Fibroblast of the conjunctiva (primary cell): ENCODE results near the gene ANO6.

Source experiments
- DNase-seq: peaks from one replicate; pipeline ENCODE4 v3.0.0-alpha.2; 2010; ENCODE audit warnings: low read depth

ANO6 gene

DNA sequence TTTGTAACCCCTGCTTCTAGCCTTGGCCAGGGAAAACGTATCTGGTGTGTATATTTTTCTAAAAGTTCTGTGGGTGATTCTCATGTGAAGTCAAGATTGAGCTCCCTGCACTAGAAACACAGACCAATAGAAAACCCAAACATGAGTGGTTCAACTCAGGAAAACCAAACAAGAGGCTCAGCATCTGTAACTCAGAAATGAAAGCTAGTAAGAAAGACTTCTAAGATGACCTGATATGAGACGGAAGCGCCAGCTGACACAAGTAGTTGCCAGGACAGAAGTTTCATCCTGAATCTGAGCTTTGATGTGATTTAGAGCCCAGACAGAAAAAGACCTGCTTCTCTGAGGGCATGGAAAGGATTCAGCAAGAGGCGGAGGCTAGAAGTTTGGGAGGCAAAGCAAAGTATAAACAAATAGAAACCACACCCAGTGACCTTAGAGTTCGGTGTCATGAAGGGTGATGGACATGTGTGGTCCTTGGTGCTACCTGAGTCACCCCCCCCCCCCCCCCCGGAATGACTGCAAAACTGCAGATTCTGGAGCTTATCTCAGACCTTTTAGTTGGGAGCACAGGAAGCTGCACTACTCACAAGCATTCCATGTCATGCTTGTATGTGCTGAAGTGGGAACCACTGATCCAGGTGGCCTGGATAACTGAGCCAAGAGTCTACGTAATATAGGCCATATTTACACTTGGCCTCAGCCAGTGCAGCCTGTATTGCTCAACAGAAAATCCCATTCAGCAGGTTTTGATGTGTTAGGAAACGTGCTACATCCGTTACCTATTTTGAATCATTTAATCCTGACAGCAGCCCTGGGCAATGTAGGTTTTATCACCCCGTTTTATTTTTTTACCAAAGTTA is 191.3 kb downstream of the ANO6 start:
- DNase-seq, result no peak

DNA sequence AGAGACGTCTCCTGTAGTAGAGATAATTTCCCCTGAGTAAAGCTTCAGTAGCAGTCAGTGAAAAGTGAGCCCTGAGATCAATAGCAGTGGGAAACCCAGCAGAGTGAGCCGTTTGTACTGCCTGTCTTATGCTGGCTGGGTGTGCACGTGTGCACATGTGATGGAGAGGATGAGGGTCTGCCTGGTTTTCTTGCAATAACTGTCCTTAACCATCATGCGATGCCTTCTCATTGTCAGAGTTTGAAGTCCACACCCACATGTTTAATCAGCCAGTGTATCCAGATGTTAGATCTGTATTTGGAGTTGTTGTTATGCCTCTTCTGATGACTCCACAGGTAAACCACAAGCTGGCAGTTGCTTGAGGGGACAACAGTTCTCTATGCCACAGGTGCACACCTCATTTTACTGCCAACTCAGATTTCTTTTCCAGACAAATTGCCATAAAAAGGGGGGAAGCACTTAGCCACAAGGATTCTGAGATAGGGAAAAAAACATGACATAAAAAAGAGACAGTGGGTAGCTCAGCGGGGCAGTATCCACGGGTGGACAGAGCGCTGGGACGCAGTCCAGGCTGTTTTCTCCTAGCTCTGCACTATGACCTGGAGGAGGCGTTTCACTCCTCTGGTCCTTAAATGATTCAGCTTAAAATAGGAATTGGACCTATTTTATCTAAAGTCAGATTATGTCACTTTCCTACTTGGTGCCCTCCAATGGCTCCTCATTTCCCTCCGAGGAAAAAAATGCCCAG is 192.3 kb downstream of the ANO6 start:
- DNase-seq, result no peak

DNA sequence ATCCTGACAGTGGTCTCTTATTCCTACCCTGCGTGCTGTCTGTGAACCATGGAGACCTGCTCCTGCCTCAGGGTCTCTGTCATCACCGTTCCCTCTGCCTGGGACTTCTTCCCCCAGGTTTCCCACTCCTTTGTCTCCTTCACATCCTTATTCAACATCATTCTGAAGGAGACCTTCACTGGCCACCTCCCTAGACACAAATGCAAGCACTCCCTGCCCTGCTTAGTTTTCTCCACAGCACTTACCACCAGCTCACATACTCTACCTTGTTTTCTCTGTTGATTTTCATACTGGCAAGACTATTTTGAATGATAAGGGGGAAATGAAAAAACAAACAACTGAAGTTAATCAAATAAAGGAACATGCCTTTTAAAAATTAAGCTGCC is 192.8 kb downstream of the ANO6 start:
- no peak for DNase-seq

DNA sequence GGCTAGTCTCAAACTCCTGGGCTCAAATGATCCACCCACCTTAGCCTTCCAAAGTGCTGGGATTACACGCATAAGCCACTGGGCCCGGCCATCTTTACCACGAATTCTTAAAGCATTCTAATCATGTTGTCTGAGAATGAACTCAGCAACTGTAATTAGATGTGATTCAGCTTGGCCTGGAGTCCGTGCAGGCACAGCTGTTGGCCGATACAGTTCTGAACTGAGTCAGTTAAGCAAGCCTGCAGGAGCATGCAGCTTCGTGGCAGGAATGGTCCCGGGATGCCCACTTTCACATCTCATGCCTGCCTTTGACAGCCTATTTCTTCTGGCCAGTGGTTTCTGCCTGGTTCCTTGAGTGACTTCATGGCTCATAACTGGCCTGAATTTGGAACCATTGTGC is 194.1 kb downstream of the ANO6 start:
- DNase-seq, result no peak

DNA sequence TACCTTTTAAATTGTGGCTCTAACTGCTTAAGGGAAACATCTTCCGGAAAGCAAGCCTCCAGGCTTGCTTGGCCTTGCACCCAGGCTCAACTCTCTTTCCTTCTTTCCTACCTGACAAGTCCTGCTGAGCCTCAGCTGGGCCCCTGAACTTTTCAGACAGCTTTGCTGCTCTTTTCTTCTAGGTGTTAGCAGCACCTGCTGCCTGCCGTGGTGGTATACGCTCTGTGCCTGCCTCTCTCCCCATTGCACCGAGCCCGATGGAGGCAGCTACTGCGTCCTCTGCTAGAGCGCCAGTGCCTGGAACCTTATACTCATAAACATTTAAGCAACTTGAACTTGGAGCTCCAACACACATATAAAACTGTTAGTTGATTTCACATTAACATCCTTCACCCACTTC is 195.7 kb downstream of the ANO6 start:
- no peak for DNase-seq

DNA sequence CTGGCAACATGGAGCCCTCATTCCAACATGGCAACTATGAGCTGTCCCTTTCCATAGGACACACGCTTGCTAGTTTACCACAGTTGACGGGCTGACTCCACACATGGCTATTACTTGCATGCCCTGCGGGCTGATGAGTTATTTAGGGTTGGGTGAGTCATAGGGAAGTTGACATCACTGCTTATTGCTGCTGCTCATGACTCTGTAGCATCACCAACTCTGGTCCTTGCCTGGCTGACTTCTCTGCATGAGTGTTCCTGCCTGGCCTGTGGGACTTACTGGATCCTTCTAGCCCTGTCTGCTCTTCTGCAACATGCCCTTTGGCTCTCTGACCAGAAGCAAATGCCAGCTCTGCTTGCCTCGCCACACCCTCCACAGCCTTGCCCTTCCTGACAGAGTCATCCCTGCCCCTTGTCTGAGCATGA is 199.5 kb downstream of the ANO6 start:
- peak; percentile 94 for DNase-seq

DNA sequence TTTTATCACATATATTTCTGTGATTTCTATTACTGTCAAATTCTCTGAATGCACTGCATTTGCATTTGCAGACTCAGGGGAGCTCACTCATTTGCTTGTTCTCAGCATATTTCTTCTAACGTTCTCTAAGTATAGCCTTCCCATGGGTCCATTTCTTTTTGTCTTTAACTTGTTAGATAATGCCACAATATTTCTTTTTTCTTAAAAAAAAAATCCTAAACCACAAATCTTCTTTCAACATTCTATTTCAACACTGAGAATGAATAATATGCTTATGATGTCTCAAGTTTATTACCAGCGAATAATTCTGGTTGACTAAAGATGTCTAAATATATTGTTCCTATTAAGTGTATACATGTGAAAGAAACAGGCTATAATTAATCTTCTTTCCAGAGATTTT is 200.2 kb downstream of the ANO6 start:
- DNase-seq, result no peak

DNA sequence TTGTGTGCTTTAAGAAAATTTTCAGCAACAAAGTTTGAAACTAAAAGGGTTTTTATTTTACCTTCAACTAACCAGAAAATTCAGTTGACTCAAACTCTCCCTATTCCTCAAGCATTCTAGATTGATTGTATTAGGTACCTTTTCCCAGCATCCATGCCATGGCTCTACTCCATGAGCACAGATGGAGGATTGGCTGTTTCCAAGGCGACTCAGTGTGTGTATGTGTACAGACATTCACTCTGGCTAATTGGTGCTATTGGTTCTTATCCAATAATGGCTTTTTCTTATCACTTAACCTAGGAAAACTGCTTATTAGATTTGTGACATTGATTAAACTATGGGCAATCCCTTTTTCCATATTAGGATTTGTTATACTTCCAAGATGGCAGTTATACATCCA is 202.6 kb downstream of the ANO6 start:
- DNase-seq, result no peak

DNA sequence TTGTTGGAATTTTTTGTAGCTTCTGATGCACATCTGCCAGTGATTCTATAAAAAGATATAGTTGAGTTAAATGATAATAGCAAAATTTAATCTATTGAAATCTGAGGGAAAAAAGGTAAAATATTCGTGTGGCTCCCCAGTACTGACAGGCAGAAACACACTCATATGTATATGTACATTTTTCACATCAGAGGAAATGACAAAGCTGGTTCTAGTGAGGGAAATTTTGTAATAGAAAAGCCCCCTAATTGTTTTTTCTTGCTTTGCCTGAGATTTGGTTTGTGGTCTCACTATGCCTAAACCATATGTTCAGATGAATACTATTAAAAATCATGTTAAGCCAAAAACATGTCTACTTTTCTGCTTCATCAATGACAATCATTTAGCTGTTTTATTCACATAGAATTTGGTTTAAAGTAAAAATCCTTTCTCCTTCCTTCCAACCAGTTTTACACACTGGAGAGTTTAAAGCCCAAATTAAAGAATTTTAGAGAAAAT is 203.5 kb downstream of the ANO6 start:
- no peak for DNase-seq

DNA sequence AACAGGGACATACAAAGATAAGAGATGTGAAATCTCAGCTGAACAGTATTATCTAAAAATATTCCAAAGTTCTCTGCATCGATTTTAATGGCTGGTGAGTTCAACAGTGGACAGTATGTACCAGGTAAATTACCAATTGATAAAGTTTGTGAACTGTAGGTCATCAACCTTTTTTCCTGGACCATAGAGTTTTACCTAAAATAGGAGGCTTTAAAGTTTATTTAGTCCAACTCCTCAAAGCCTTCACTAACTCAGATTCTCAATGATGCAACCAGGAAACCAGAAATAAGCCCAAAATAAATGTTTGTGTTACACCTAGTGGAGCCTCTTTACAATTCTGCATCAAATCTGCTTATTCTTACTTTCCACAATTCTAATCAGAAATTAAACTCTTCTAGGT is 205.8 kb downstream of the ANO6 start:
- no peak for DNase-seq

DNA sequence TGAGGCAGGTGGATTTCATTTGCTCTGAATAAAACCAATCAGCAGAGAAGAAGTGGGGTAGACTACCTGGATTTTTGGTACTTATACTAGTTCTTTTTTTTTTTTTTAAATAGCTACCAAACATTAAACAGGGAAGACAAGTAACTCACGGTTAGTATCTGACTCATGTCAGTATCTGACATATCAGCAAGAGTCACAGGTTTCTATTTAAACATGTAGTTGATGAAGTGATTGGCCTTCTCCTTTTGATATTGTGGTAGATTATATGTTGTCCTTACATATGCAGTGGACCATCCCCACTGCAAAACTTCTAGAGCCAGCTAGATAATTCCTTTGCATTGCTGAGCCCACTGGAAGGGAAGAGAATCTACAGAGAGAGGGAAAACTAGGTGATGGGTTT is 208.0 kb downstream of the ANO6 start:
- no peak for DNase-seq

DNA sequence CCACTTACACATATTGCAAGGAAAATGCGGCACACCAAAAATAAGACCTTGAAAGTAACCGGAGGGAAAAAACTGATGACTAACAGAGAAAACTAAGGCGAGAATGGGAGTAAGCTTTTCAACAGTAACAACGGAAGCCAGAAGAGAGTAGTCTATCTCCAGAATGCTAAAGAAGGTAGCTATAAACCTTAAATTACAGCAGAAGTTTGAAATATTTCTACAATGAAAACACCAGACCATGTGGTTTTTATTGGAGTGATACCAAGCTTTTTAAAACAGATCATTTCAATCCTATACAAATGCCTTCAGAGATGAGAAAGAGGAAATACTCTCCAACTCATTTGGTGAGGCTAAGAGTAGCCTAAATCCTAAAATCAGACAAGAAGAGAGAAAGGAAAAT is 209.5 kb downstream of the ANO6 start:
- no peak for DNase-seq

DNA sequence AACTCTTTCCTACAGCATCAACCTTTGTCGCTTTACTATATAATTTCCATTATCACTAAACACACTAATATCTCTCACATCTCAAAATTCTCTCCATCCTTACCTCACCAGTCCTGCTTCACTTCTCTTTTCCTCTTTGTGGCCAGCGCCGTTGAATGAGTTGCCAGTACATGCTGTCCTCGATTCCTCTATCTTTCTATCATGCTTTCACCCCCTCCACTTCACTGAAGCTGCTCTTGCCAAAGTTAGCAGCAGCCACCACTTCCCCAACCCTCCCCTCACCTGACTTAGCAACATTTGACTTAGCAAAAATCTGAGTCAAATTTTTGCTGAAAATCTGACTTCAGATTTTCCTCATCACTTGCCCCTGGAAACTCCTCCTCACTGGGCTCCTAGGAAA is 210.4 kb downstream of the ANO6 start:
- no peak for DNase-seq

DNA sequence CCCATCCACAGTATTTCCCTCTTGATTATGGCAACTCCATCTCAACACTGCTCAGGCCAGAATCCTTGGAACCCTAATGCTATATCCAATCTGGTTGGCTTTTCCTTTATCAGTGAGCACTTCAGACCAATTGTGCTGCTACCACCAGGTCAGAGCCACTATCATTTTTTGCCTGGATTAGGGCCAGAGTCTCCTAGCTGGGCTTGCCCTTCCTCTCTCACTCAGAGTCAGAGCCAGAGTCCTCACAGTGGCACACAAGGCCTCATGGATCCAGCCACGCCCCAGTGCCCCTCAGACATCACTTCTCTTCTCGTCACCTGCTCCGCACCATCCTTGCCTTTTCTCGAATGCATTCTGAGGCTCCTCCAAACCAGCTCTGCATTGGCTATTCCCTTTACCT is 211.1 kb downstream of the ANO6 start:
- DNase-seq, result no peak

DNA sequence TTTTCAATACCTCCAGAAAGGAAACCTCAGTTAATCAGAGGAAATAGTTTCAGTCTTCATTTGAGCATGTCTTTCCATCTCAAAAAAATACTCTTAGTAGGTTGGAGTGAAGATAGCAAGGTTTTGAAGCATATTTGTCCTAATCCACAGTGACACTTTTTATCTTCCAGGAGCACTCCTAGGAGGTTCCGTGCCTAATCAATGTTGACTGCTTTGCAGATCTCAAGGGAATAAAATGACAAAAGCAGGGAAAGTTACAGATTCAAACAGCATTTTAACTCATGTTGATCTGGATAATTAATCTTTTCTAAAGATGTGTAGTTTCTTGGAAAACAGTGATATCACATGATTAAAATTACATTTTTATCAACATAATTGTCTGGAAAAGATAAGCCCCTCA is 213.9 kb downstream of the ANO6 start:
- DNase-seq, result no peak

DNA sequence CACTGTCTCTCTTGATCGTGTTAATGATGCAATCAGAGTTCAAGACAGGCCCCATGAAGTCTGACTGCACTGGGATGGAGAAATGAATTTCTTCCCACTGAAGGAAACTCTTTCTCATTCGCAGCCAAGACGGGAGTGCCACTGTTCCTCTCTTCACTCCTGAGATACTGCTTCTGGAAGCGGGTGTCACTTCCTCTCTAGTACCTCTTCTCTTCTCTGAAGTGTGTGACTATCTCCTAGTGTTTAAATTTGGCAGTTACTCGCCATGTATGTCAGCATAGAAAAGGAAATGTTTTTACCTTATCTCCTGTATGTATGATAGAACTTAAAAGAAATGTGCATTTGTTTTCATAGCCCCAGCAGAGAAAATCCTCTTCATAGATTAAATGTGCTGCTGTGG is 215.2 kb downstream of the ANO6 start:
- no peak for DNase-seq

DNA sequence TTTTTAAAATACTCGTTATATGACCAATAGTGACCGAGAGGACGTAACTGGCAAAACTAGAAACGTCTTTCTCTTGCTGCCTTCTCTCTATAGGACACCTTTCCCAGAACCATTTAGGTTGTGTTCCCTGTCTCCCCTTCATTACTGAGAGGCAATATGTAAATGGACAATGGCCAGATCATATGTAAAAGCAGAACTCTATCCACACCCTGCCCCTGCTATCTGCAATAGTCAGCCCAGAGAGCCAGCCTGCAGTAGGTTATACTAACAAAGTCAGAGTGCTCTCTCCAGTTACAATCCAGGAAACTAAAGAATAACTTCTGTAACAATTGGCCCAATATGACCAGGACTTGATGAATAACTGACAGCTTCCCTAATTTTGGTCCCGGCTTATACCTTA is 216.8 kb downstream of the ANO6 start:
- DNase-seq, result no peak

DNA sequence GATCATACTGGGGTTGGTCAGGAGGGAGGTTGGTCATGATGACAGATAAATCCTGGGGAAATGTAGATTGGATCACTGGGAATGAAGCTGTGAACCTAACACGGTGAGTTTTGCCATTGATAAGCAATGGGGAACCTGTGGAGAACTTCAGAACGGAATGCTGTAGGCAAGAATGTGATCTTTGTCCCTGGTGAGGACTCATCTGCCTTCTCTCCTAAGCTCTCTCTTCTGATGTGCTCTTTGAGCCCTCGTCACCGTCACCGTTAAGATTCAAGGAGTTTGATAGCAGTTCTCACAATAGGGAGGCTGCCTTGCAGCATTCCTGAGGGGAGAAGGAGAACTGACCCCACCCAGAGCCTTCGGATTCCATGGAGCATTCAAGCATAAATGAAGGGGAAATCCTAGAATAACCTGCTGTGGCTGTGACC is 217.6 kb downstream of the ANO6 start:
- no peak for DNase-seq

DNA sequence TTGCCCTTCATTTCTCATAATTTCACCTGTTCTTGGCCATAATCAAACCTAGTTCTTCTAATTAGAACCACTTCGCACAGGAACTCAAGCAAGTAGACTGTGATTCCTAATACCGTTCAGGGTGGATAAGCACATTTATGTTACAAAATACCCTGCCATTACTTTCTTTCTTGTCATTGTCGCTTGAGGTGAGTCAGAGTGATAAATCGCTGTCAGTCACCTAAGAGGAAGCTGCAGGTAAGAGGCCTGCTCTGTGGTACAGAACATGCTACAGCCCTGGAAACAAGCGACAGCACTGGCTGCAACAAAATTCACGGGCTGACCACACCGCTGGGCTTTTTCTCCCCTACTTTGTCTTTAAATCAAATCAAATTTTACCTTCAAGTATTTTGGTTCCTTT is 218.2 kb downstream of the ANO6 start:
- DNase-seq, result no peak

DNA sequence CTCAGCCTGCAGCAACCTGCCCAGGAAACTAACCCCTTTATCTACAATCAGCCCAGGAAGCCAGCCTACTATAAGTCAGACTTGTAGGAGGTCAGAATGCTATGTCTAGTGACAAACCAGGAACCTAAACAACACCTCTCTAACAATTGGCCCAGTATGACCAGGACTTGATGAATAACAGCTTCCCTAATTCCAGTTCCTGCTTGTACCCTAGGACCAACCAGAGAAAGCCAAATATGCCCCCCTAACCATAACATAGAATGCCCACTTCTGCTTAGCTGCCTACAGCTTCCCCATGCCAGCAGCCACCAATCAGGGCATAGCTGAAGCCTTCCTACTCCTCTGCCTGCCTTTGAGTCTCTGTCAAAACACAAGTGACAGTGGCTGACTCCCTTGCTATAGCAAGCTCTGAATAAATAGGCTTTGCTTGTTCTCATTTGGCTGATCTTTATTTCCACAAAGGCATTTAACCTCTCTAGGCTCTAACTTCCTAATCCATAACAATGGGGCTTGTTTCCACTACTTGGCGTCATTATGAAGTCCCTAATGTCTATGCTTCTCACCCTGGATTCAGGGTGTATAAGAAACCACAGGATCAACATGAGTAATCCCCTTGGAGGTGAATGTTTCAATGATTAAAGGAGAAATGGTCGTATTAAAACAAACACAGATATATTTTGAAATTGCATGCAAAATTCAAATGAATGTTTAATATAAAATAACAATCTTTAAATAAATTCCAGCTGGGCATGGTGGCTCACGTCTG is 220.2 kb downstream of the ANO6 start:
- DNase-seq, result no peak

DNA sequence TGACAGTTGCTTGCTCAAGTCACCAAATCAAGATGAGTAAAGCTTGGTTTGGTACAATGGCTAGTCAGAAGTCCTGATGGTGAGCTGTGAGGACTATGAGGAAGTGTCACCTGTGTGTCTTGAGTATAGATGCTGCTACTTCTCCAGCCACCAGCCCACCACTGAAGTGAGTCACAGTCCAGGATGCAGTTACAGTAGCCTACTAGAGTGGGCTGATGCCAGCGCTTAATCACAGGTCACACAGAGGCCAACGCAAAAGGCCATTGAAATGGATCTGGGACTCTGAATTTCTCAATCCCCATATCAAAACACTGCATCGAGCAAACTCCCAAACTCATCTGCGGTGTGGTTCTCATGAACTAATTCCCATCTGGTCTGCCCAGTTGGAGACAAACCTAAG is 223.1 kb downstream of the ANO6 start:
- no peak for DNase-seq

DNA sequence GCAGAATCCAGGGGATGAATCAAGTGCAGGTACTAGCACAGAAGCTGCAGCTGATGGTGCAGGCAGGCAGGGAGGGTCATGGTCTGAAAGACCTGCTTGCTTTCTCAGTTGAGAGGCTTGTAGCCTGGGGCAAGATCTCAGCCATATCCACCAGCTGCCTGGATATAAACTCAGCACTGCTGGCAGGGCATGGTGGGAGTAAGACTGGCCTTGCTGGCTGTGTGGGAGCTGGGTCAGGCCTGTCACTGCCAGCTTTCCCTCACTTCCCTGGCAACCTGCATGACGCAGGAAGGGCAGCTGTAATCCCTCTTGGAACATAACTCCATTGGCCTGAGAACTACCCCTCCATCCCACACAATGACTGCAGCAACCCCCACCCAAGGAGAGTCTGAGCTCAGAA is 230.1 kb downstream of the ANO6 start:
- no peak for DNase-seq

DNA sequence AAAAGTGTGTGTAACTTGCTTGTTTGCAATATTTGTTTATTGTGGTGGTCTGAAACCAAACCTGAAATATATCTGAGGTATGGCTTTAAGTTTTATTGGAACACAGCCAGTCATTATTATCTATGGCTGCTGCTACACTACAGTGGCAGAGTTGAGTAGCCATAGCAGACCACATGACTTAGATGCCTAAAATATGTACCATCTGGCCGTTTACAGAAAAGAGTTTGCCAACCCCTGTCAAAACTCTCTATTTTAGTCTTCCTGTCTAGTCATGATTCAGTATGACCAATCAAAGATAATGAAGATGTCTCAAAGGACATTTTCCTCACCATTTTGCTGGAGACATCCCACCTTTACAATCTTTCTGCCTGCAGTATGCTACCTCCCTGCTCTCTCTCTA is 242.3 kb downstream of the ANO6 start:
- no peak for DNase-seq
